Neural cell (in vitro differentiated cells): ENCODE data around the gene ZNF211. TPM values are rescaled to one million over a fixed set of nuclear protein-coding genes. Genes with fewer than 3 reads are reported as not detected.

ENCODE experiments used
- H2AFZ ChIP-seq: fragments of 200-600, 300-800 bp; sonication (generic), shearing (Covaris generic); 2 replicates; pipeline ENCODE4 v1.6.0; 2014; ENCODE audit warnings: low read depth, mild to moderate bottlenecking, antibody characterized with exemption, low read length, moderate library complexity
- H3F3A ChIP-seq: fragments of 200-600 bp; shearing (Covaris generic); 2 replicates; pipeline ENCODE4 v1.6.1; 2016; ENCODE audit warnings: mild to moderate bottlenecking, moderate library complexity, mixed read lengths, antibody characterized with exemption, low read length; ENCODE audit not compliant: insufficient read depth, poor library complexity, severe bottlenecking
- H3K27ac ChIP-seq: fragments of 200-600, 300-800 bp; sonication (generic), shearing (Covaris generic); 2 replicates; pipeline ENCODE4 v1.5.1; 2014; ENCODE audit warnings: mild to moderate bottlenecking, low read length, moderate library complexity
- H3K27me3 ChIP-seq: fragments of 300-800, 200-600 bp; sonication (generic), shearing (Covaris generic); 2 replicates; pipeline ENCODE4 v1.6.0; 2014; ENCODE audit warnings: mild to moderate bottlenecking, low read depth, low read length, moderate library complexity; ENCODE audit not compliant: insufficient read depth
- H3K36me3 ChIP-seq: fragments of 300-800, 200-600 bp; sonication (generic), shearing (Covaris generic); 2 replicates; pipeline ENCODE4 v1.5.1; 2014; ENCODE audit warnings: mild to moderate bottlenecking, antibody characterized with exemption, low read length, moderate library complexity; ENCODE audit not compliant: insufficient read depth
- H3K4me2 ChIP-seq: fragments of 300-800, 200-600 bp; sonication (generic), shearing (Covaris generic); 2 replicates; pipeline ENCODE4 v1.6.0; 2014; ENCODE audit warnings: mild to moderate bottlenecking, low read length
- H3K4me3 ChIP-seq: fragments of 300-800, 200-600 bp; sonication (generic), shearing (Covaris generic); 2 replicates; pipeline ENCODE4 v1.5.1; 2014; ENCODE audit warnings: mild to moderate bottlenecking, low read length, moderate library complexity
- H3K79me2 ChIP-seq: fragments of 200-600 bp; shearing (Covaris generic); replicated peaks from 2 replicates; pipeline ENCODE4 v1.6.0; 2014; ENCODE audit warnings: mild to moderate bottlenecking, low read length, moderate library complexity; ENCODE audit not compliant: insufficient read depth
- H3K9ac ChIP-seq: fragments of 300-800, 200-600 bp; sonication (generic), shearing (Covaris generic); 2 replicates; pipeline ENCODE4 v1.6.1; 2016; ENCODE audit warnings: mild to moderate bottlenecking, low read length, mixed read lengths
- H3K9me2 ChIP-seq: fragments of 200-600 bp; shearing (Covaris generic); 2 replicates; pipeline ENCODE4 v1.6.1; 2016; ENCODE audit warnings: mild to moderate bottlenecking, low read length, mixed read lengths; ENCODE audit not compliant: insufficient read depth
- H3K9me3 ChIP-seq: fragments of 200-600, 300-800 bp; sonication (generic), shearing (Covaris generic); 2 replicates; pipeline ENCODE4 v1.6.1; 2016; ENCODE audit warnings: mild to moderate bottlenecking, mixed run types, low read length, moderate library complexity, mixed read lengths
- H4K20me1 ChIP-seq: fragments of 200-600 bp; shearing (Covaris generic); 2 replicates; pipeline ENCODE4 v1.6.1; 2016; ENCODE audit warnings: mild to moderate bottlenecking, mixed run types; ENCODE audit not compliant: insufficient read depth
- CTCF ChIP-seq: fragments of 450-650 bp; IDR thresholded peaks from 2 replicates; pipeline ENCODE4 v1.5.1; 2014; ENCODE audit warnings: antibody characterized with exemption, mild to moderate bottlenecking, moderate library complexity; ENCODE audit not compliant: poor library complexity, severe bottlenecking
- EP300 ChIP-seq: fragments of 450-650 bp; conservative IDR thresholded peaks from 2 replicates; pipeline ENCODE4 v1.6.1; 2014; ENCODE audit warnings: antibody characterized with exemption, mild to moderate bottlenecking, moderate library complexity; ENCODE audit not compliant: poor library complexity, severe bottlenecking
- EZH2 ChIP-seq: fragments of 200-600, 300-800 bp; shearing (Covaris generic), sonication (generic); IDR thresholded peaks from 2 replicates; pipeline ENCODE4 v1.6.1; 2014; ENCODE audit warnings: antibody characterized with exemption, low read length, borderline replicate concordance, mild to moderate bottlenecking; ENCODE audit not compliant: insufficient read depth, poor library complexity, severe bottlenecking
- MXI1 ChIP-seq: fragments of 450-650 bp; conservative IDR thresholded peaks from 2 replicates; pipeline ENCODE4 v1.6.1; 2014; ENCODE audit warnings: antibody characterized with exemption, mild to moderate bottlenecking; ENCODE audit not compliant: poor library complexity, severe bottlenecking
- POLR2AphosphoS5 ChIP-seq: IDR thresholded peaks from 2 replicates; pipeline ENCODE4 v1.6.1; 2012
- RAD21 ChIP-seq: fragments of 450-650 bp; conservative IDR thresholded peaks from 2 replicates; pipeline ENCODE4 v1.6.1; 2014; ENCODE audit warnings: antibody characterized with exemption, mild to moderate bottlenecking, moderate library complexity
- REST ChIP-seq: IDR thresholded peaks from 2 replicates; pipeline ENCODE4 v1.6.1; 2012; ENCODE audit warnings: borderline replicate concordance
- SMC3 ChIP-seq: fragments of 450-650 bp; conservative IDR thresholded peaks from 2 replicates; pipeline ENCODE4 v1.6.1; 2014; ENCODE audit warnings: antibody characterized with exemption, mild to moderate bottlenecking, moderate library complexity; ENCODE audit not compliant: poor library complexity
- TAF1 ChIP-seq: IDR thresholded peaks from 2 replicates; pipeline ENCODE4 v1.6.1; 2012; ENCODE audit warnings: low read depth
- polyA minus RNA-seq: library from RNA; depleted of rRNA, polyadenylated mRNA; stranded (reverse); fragments of >200 nt; gene quantifications from 2 replicates; pipeline ENCODE4 v1.2.3, GENCODE V29; 2014
- polyA plus RNA-seq: library from polyadenylated mRNA; depleted of rRNA; stranded (reverse); fragments of >200 nt; gene quantifications from 2 replicates; pipeline ENCODE4 v1.2.3, GENCODE V29; 2014

ZNF211 gene
- polyA plus RNA-seq (47.6 and 53.0 TPM in 2 replicates), polyA minus RNA-seq (66.2 and 70.2 TPM in 2 replicates)

GRCh38 chr19:57632987-57633831, at the start of gene ZNF211:
TSS of gene ZNF211 (plus strand) at chr19:57633168. CDS start at chr19:57633347, 179 bp downstream.
- no peaks in the 10 kb centered on the region for H4K20me1 ChIP-seq
- H2AFZ ChIP-seq, result peak within 1 kb of the TSS; percentile 48
- peak within 1 kb of the TSS; percentile 95 for H3K4me3 ChIP-seq
- H3K9ac ChIP-seq, result peak within 1 kb of the TSS; percentile 86
- peaks cover 11% of the 10 kb centered on the region for H3K9me3 ChIP-seq
- H3F3A ChIP-seq, result no peaks in the 10 kb centered on the region
- H3K79me2 ChIP-seq, result peaks cover 37% of the 10 kb centered on the region
- H3K27ac ChIP-seq, result peak within 1 kb of the TSS; percentile 78
- peaks cover 29% of the 10 kb centered on the region for H3K36me3 ChIP-seq
- TF ChIP-seq EZH2 (no peak), POLR2AphosphoS5 (peak; percentile 82), SMC3 (peak; percentile 55), REST (peak; percentile 45), MXI1 (peak; percentile 59), TAF1 (peak; percentile 79), RAD21 (peak; percentile 39), EP300 (peak; percentile 15), CTCF (peak; percentile 47)
- H3K9me2 ChIP-seq, result no peaks in the 10 kb centered on the region
- H3K4me2 ChIP-seq, result peak within 1 kb of the TSS; percentile 74
- no peaks in the 10 kb centered on the region for H3K27me3 ChIP-seq

- Histone ChIP-seq H3K4me3 (peak within 1 kb of the TSS; percentile 85), H4K20me1 (no peaks in the 10 kb centered on the region), H3F3A (no peaks in the 10 kb centered on the region), H3K79me2 (peaks cover 20% of the 10 kb centered on the region), H3K27ac (peak within 1 kb of the TSS; percentile 87), H3K9me2 (no peaks in the 10 kb centered on the region), H3K9ac (peak within 1 kb of the TSS; percentile 86), H2AFZ (peak within 1 kb of the TSS; percentile 99), H3K9me3 (peaks cover 21% of the 10 kb centered on the region), H3K27me3 (no peaks in the 10 kb centered on the region), H3K36me3 (peaks cover 11% of the 10 kb centered on the region), H3K4me2 (peak within 1 kb of the TSS; percentile 97)
- peak; percentile 92 for TF ChIP-seq POLR2AphosphoS5
- TF ChIP-seq REST, result peak; percentile 60
- TF ChIP-seq TAF1, result peak; percentile 77
- no peak for TF ChIP-seq EZH2
- peak; percentile 58 for TF ChIP-seq MXI1
- TF ChIP-seq RAD21, result peak; percentile 54
- TF ChIP-seq SMC3, result peak; percentile 56
- TF ChIP-seq CTCF, result peak; percentile 66
- peak; percentile 32 for TF ChIP-seq EP300
These were observed 49.2 kb upstream of the ZNF211 start, which contains the start of gene ZIK1 for GRCh38 chr19:57583521-57584416. TSS of gene ZIK1 (plus strand) at chr19:57584145. CDS start at chr19:57584357, 212 bp downstream.
